HTR-8/SVneo (cell line): ENCODE data around the gene ZDHHC13.

Experiments
- DNase-seq: peaks from one replicate; pipeline ENCODE4 v3.0.0; 2011; ENCODE audit warnings: low spot score, mixed read lengths; ENCODE audit not compliant: insufficient read length
- FAIRE-seq: peaks from 2 replicates; lab custom pipeline; 2011; peaks lifted over from hg19 to GRCh38; lab: Jason Lieb, UNC

ZDHHC13 gene

GRCh38 chr11:19116971-19117759 is at the start of gene ZDHHC13:
ZDHHC13 (plus strand) TSS chr11:19117168; CDS start chr11:19117250, 82 bp downstream.
- FAIRE-seq (peak; percentile 89), DNase-seq (peak; percentile 97)

- DNase-seq (peak; percentile 67), FAIRE-seq (peak; percentile 94)
These were observed 45.7 kb upstream of the ZDHHC13 start for GRCh38 chr11:19071255-19071654.

DNA sequence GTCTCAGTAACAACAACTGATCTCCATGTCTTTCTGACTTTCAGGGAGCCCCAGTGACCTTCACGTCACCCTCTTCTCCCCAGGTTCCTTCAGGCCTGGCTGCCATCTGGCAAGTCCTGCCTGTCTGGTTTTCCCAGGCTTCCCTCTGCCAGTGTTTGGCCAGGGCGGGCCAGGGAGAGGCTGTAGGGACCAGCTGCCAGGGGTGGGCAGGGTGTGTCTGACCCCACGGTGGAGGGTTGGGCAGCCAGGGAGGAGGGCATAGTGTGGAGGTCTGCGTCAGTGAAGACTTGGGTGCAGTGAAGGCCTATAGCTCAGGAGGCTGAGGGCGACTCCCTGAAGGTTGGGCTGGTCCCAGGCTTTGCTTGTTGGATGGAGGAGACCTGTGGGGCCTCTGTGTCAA is 44.5 kb upstream of the ZDHHC13 start:
- DNase-seq (no peak), FAIRE-seq (no peak)

- DNase-seq (no peak), FAIRE-seq (no peak)
These were observed 43.2 kb upstream of the ZDHHC13 start for GRCh38 chr11:19073454-19074415.

DNA sequence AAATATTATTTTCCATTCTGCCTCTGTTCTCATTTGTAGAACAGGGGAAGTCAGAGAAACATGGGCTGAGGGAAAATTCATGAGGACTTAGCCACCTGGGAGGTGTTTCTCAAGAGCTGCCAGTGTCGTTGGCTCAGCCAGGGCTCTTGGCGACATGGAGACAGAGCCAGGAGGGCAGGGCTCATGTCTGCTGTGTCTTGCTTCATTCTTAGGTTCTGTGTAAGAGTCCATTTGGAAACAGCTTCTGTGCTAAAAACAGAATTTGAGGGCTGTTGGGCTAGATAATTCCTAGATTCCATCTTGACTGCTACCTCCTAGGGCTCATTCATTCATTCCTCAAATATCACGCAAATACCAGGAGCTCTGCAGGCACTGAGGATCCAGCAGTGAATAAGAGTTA is 41.3 kb upstream of the ZDHHC13 start:
- no peak for FAIRE-seq

DNA sequence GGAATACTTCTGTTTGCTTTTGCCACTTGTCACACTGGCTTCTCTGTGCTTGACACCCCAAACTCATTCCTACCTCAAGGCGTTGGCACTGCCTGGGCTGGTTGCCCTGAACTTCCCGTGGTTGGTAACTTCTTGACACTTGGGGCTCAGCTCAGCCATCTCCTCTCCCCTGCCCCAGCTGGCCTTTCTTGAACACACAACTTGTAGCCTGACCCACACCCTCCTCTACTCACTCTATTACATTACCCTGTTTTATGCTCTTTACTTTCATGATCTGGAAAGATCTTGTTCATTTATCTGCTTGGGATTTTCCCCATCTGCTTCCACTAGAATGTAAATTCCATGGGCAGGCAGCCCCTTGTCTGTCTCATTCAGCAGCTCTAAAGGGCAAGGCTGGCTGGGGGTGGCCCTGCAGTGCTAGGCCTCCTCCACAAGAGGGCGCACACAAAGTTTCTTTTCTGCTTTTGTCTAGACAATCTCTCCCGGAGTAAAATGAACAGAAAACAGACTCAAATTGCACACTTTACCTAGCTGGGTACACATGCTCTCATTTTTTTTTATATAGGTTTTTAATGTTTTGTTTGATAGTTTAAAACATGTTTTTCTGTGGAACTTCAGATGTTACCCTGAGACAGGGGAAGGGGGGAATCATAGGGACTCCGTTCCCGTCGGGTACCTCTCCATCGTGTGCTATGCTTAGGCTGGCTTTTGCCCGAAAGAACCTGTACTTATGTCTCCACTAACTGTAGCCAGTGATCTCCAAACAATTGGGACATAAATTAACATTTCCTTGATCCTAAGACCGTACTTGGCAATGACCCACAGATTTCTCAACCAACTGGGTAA is 40.0 kb upstream of the ZDHHC13 start:
- no peak for FAIRE-seq

More for the DNA sequence above, 41.3 kb upstream of the ZDHHC13 start:
- no peak for DNase-seq

GRCh38 chr11:19077965-19078364 is 39.0 kb upstream of the ZDHHC13 start:
- FAIRE-seq: no peak
- no peak for DNase-seq

More for the DNA sequence above, 40.0 kb upstream of the ZDHHC13 start:
- peak; percentile 53 for DNase-seq

- FAIRE-seq (no peak), DNase-seq (no peak)
These were observed 37.1 kb upstream of the ZDHHC13 start for GRCh38 chr11:19079643-19080440.

DNA sequence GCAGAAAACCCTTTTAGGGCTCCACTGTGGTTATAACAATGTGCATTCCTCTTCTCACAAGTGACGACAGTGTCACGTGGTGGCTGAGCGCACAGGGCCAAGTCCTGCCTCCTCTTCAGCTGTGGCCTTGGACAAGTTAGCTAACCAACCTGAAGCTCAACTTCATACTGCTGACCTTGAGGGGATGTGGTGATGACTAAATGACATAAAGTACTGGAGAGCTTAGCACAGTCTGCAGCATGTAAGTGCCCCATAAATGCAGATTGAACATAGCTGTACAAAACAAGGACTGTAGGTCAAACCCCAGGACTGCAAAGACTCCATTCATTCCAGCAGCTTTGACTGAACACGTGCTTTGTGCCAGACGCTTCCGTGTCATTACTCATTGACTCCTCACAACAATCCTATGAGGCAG is 36.4 kb upstream of the ZDHHC13 start:
- DNase-seq: no peak
- FAIRE-seq: no peak

- no peak for FAIRE-seq
These were observed 33.8 kb upstream of the ZDHHC13 start for GRCh38 chr11:19083166-19083565.

DNA sequence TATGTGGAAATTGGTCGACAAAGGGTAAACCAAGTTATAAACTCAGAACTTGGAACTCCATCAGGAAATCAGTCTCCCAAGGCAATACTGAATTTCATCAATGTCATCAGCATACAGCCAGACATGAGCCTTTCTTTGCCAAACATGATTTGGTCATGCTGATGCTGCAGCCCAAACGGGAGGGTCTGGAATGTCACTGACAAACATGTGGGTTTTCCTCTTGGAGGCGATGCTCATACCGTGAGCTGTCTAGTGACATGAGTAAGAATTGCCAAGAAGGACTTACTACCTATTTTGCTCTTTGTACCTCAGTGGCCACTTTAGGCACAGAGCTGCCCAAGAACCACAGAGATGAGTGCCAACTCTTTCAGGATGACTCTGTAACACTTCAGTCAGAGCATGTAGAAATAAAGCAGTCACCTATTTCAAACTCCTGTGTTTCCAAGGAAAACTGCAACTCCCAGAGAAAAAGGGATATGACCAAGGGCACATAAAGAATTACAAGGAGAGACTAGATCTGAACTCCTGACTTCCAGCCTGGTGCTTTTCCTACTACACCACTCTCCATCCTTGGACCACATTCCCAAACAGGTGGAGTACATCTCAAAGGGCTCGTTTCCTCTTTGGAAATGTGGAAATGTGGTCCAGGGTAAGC is 32.2 kb upstream of the ZDHHC13 start:
- DNase-seq (no peak), FAIRE-seq (no peak)

More at GRCh38 chr11:19083166-19083565, 33.8 kb upstream of the ZDHHC13 start:
- no peak for DNase-seq

DNA sequence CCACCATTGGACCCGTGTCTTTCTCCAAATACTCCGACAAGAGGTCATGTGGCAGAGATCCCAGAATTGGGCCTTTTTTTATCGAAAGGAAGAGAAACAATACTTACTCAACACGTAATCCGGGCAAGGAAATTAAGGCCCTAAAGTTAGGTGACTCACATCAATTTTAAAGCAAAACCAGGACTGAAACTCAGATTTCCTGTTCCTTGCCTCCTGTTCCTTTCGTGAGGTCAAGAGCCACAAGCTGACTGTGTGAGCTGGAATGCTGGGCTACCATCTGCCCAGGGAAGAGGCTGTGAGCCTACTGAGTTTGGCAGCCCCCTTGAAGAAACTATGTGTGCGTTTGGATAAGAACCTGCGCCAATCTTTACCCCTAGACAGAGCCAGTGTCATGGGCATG is 29.3 kb upstream of the ZDHHC13 start:
- DNase-seq (no peak), FAIRE-seq (no peak)

- DNase-seq (no peak), FAIRE-seq (no peak)
These were observed 28.2 kb upstream of the ZDHHC13 start for GRCh38 chr11:19088791-19089190.

GRCh38 chr11:19089421-19089820 is 27.5 kb upstream of the ZDHHC13 start:
- DNase-seq (no peak), FAIRE-seq (no peak)

DNA sequence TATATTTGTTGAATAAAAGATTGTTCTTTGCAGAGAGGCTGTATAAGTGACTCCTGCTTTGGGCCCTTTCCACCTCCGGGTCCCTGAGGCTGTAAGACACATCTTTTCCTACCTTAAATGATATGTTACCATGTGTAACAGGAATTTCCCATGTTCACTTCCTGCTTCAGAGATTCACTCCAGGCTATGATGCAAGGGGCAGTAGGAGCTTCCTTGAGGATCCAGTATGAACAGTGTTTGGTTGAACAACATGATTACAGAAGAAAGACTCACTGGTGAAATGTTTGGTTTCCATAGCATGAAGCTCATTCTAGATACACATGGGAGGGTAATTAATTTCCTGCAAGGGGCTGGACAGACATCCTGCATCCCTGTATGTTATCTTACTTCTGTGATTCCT is 25.6 kb upstream of the ZDHHC13 start:
- no peak for DNase-seq
- no peak for FAIRE-seq

- FAIRE-seq (no peak), DNase-seq (no peak)
These were observed 24.6 kb upstream of the ZDHHC13 start for GRCh38 chr11:19092342-19092741.

DNA sequence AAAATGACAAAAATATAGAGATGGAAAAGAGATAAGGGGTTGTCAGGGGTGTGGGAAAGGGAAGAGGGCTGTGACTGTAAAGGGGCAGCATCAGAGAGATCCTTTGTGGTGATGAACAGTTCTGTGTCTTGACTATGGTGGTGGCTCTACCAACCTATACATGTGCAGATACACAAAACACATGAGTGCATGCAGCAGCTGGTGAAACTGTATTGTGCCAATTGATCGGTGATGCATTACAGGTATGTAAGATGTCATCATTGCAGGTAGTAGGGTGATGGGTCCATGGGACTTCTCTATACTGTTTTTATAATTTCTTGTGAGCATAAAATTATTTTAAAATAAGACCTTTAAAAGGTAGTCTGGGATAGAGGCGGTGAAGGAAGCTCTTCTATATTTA is 24.1 kb upstream of the ZDHHC13 start:
- FAIRE-seq (no peak), DNase-seq (no peak)

GRCh38 chr11:19093976-19094375 is 23.0 kb upstream of the ZDHHC13 start:
- DNase-seq: no peak

GRCh38 chr11:19094859-19095258 is 22.1 kb upstream of the ZDHHC13 start:
- FAIRE-seq: no peak

More at GRCh38 chr11:19093976-19094375, 23.0 kb upstream of the ZDHHC13 start:
- FAIRE-seq: no peak

More at GRCh38 chr11:19094859-19095258, 22.1 kb upstream of the ZDHHC13 start:
- DNase-seq: no peak
